Lung (tissue), 12 donors: ENCODE results near the gene ZNF79. TPM values are rescaled to one million over a fixed set of nuclear protein-coding genes. Genes with fewer than 3 reads are reported as not detected.

Experiments
- ATAC-seq: fragments of 200-7000 bp; cut with Tn5 transposase; one replicate; pipeline ENCODE4 v1.9.1; 2020; ENCODE audit warnings: moderate number of reproducible peaks; ENCODE audit not compliant: insufficient read depth, low FRiP score
- DNase-seq, 3 donors: peaks; one replicate each; pipeline ENCODE4 v3.0.0-alpha.2; 2013 to 2017
- H3K27ac ChIP-seq, 2 donors: one replicate each; pipeline ENCODE4 v1.5.1; 2013; ENCODE audit warnings: mild to moderate bottlenecking in 2 of 2, moderate library complexity in 2 of 2, control low read depth in 1 of 2, inconsistent platforms in 1 of 2, low read depth in 1 of 2, low read length in 1 of 2
- H3K27me3 ChIP-seq, 3 donors: one replicate each; pipeline ENCODE4 v1.5.1; 2013; ENCODE audit warnings: low read length in 2 of 3; ENCODE audit not compliant: control insufficient read depth in 3 of 3, insufficient read depth in 3 of 3
- H3K36me3 ChIP-seq, 4 donors: one replicate each; pipeline ENCODE4 v1.5.1; 2013; ENCODE audit warnings: low read length in 4 of 4, mild to moderate bottlenecking in 1 of 4, moderate library complexity in 1 of 4; ENCODE audit not compliant: control insufficient read depth in 4 of 4, insufficient read depth in 4 of 4
- H3K4me1 ChIP-seq, 5 donors: one replicate each; pipeline ENCODE4 v1.5.1; 2013; ENCODE audit warnings: low read length in 5 of 5, mild to moderate bottlenecking in 2 of 5, moderate library complexity in 1 of 5; ENCODE audit not compliant: control insufficient read depth in 5 of 5, insufficient read depth in 5 of 5
- H3K4me3 ChIP-seq: one replicate; pipeline ENCODE4 v1.5.1; 2013; ENCODE audit warnings: mild to moderate bottlenecking, control low read depth, moderate library complexity
- H3K9ac ChIP-seq, 2 donors: one replicate each; pipeline ENCODE4 v1.5.1; 2013; ENCODE audit warnings: low read length in 2 of 2, control low read depth in 1 of 2; ENCODE audit not compliant: insufficient read depth in 1 of 2
- H3K9me3 ChIP-seq, 4 donors: one replicate each; pipeline ENCODE4 v1.5.1; 2013; ENCODE audit warnings: low read length in 3 of 4, mild to moderate bottlenecking in 1 of 4, moderate library complexity in 1 of 4; ENCODE audit not compliant: control insufficient read depth in 4 of 4, insufficient read depth in 3 of 4
- CTCF ChIP-seq: IDR thresholded peaks from 2 replicates; pipeline ENCODE4 v1.5.1; 2012; ENCODE audit warnings: mild to moderate bottlenecking; ENCODE audit errors: control extremely low read depth, extremely low read depth
- WGBS, 2 donors: extraction: QIAGEN DNeasy Blood & Tissue Kit; methylation state at CpG; one replicate each; pipeline ENCODE4 v1.1.7; 2013; 5-methylcytosine and 5-hydroxymethylcytosine counted together
- polyA plus RNA-seq, 2 donors: library from polyadenylated mRNA; stranded (reverse); fragments of 200-250 nt; gene quantifications; one replicate each; pipeline ENCODE4 v1.2.1, GENCODE V29; 2013
- total RNA-seq, 2 donors: library from RNA; depleted of rRNA in 1 of 2; stranded (reverse); fragments of >200 nt in 1 of 2; gene quantifications; one replicate each; pipeline ENCODE4 v1.2.1, GENCODE V29; 2014 to 2021
- donor health status: control.
- donor health status: control.
- donor health status: Bipolar disorder and iron deficiency.
- donor health status: healthy.
- donor health status: DM: yes; HTN: yes; CAD: no.

The ZNF79 gene
- total and polyA plus RNA-seq, 4 donors, result 3.1 to 9.3 (median 5.9) TPM

- no peak overlapping the region for H3K9ac ChIP-seq
- WGBS, 2 donors, result 95 to 98% methylated on average over 3 of the region's 3 CpGs
- no peaks in the 10 kb centered on the region for H3K27me3 ChIP-seq
- no peak for ATAC-seq
- no peak overlapping the region for H3K27ac ChIP-seq
- peaks cover 0 to 2% (median 0%) of the 10 kb centered on the region in 4 donors for H3K9me3 ChIP-seq
- H3K36me3 ChIP-seq, result peaks cover 0 to 25% (median 6%) of the 10 kb centered on the region in 4 donors
- H3K4me1 ChIP-seq, result no peaks in the 10 kb centered on the region
- no peak for DNase-seq
- H3K4me3 ChIP-seq, result no peak overlapping the region
- no peak for TF ChIP-seq CTCF
Observed at GRCh38 chr9:127470662-127471061, 46.5 kb downstream of the ZNF79 start.

DNA sequence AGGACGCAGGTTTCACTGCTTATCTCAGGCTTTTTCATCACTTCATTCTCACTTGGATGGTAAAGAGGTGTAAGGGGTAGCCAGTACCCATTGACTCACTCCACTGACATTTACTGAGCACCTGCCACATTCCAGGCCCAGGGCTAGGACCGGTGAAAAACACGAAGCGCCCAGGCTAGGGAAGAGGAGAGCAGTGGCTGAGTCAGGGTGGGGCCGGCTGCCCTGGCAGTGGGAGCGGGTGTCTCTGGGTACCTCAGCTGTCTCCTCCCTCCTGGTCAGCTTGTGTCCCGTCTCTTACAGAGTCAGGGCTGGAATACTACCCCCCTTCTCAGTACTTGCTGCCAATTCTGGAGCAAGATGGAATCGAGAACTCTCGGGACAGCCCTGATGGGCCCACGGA is 49.3 kb downstream of the ZNF79 start:
- Histone ChIP-seq H3K9ac (no peak overlapping the region), H3K4me1 (no peaks in the 10 kb centered on the region), H3K36me3 (peaks cover 2 to 17% (median 9%) of the 10 kb centered on the region in 4 donors), H3K4me3 (no peak overlapping the region), H3K27me3 (no peaks in the 10 kb centered on the region), H3K9me3 (peaks cover 0 to 2% (median 0%) of the 10 kb centered on the region in 4 donors), H3K27ac (no peak overlapping the region)
- 96 to 97% methylated on average over 10 of the region's 10 CpGs for WGBS, 2 donors
- TF ChIP-seq CTCF, result no peak
- ATAC-seq (no peak), DNase-seq (no peak)

- DNase-seq (no peak), ATAC-seq (no peak)
- Histone ChIP-seq H3K9me3 (peaks cover 0 to 2% (median 0%) of the 10 kb centered on the region in 4 donors), H3K9ac (no peak overlapping the region), H3K4me3 (no peak overlapping the region), H3K36me3 (peaks cover 6 to 20% (median 12%) of the 10 kb centered on the region in 4 donors), H3K27me3 (no peaks in the 10 kb centered on the region), H3K4me1 (no peaks in the 10 kb centered on the region), H3K27ac (no peak overlapping the region)
- 91 to 100% methylated on average over 4 of the region's 4 CpGs for WGBS, 2 donors
- TF ChIP-seq CTCF, result no peak
Observed at GRCh38 chr9:127473932-127474331, 49.8 kb downstream of the ZNF79 start.

DNA sequence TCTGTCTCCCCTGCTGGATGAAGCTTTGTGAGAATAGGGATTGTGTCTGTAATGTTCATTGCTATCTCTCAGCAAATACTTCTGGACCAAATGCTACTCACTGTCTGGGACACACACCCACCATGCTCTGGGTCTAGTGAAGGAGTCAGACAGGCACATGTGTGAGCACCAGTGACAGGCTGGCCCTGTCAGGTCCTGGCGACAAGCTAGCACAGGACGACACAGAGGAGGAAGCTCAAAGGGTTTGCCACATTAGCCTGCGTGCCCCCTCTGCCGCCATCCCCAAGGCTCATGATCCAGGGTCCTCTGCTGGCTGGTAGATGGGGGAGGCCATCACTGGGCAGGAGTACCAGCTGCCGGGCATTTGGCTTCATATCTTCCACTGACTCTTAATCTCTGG is 50.4 kb downstream of the ZNF79 start:
- peaks cover 6 to 26% (median 18%) of the 10 kb centered on the region in 4 donors for H3K36me3 ChIP-seq

More for the DNA sequence above, 50.4 kb downstream of the ZNF79 start:
- no peak overlapping the region for H3K9ac ChIP-seq
- TF ChIP-seq CTCF, result no peak
- H3K4me1 ChIP-seq, result no peaks in the 10 kb centered on the region
- ATAC-seq (no peak), DNase-seq (no peak)
- WGBS, 2 donors, result 88 to 94% methylated on average over 5 of the region's 5 CpGs
- no peak overlapping the region for H3K4me3 ChIP-seq
- H3K9me3 ChIP-seq, result peaks cover 0 to 2% (median 0%) of the 10 kb centered on the region in 4 donors
- H3K27ac ChIP-seq, result no peak overlapping the region
- H3K27me3 ChIP-seq, result no peaks in the 10 kb centered on the region
